HG02973 (cell line): ENCODE measurements around the gene KCTD17.

Experiments used
- ATAC-seq: cut with Tn5 transposase; IDR thresholded peaks from one replicate; pipeline ENCODE4 v1.9.1; 2021; ENCODE audit warnings: moderate library complexity; ENCODE audit not compliant: unreplicated experiment

KCTD17 gene, protein sequence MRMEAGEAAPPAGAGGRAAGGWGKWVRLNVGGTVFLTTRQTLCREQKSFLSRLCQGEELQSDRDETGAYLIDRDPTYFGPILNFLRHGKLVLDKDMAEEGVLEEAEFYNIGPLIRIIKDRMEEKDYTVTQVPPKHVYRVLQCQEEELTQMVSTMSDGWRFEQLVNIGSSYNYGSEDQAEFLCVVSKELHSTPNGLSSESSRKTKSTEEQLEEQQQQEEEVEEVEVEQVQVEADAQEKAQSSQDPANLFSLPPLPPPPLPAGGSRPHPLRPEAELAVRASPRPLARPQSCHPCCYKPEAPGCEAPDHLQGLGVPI

DNA sequence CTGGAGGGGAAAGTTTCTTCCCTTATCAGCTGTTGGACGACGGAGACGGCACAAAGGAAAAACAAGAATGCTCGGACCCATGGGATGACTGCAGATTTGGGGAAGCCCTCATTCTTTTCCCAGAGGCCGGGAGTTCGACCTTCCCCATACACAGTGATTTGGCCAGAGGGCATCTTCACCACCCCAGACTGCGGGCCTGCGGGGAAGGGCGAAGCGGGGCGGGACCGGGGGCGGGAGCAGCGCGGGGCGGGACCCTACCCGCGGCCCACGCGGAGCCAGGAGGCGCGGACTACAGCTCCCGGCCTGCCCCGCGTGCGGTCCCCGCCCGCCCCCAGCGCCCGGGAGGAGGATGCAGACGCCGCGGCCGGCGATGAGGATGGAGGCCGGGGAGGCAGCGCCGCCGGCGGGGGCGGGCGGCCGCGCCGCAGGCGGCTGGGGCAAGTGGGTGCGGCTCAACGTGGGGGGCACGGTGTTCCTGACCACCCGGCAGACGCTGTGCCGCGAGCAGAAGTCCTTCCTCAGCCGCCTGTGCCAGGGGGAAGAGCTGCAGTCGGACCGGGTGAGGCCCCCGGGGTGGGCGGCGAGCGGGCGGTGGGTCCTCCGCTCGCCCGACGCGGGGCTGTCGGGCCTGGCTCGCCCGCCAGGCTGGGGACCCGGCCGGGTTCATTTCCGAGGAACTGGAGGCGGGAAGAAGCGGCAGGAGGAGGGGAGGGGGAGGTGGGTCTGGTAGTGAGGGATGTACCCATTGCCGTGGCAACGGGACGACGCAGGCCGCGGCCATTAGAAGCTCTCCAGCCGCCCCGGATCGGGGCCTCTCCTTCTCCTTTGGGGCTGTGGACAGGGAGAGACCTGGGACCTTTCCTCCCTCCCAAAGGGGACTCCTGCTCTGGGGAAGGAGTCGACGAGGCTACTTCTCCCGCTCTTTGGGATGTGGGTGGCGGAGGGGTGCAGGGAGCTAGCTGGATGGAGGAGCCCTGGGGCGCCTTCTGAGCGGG, at the start of gene KCTD17:
Gene KCTD17 (plus strand): TSS at position 352 of the 995 bp plus-strand sequence. CDS start 19 bp downstream, at position 371.
- peak; percentile 78 for ATAC-seq

DNA sequence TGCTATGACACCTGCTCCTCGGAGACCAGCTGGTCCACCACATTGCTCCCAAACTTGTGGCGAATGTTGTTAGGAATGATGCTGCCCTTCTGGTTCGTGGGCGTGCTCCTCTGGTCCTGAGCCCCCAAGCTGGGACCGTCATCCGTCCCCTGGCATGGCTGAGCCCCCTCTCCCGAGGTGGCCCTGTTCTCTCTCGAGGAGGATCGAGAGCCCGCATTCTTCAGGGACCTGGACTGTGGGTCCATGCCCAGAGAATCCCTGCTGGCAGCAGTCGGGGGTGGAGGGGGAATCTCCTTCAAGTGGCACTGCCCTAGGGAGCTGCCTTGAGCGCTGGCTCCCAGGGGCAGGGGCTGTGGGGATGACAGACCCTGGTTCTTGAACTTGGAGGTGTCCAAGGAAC, 49.7 kb upstream of the KCTD17 start:
- no peak for ATAC-seq

DNA sequence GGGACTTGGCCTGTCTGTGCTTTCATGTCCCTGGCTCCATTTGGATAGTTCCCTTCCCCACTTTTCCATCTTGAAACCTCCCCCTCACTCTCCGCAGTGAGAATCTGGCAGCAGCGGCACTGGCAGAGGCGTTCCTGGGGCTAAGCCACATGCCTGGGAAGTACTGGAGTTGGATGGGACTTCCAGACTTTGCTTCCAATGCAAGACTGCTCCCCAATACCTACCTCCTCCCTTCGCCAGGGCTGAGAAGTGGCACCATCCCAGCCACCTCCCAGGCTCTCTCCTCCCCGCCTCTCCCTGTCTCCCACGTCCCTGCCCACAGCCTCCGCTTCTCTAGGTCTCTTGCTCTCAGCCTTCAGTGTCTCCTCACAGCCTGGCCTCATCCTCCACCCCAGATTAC, 48.9 kb upstream of the KCTD17 start:
- no peak for ATAC-seq

DNA sequence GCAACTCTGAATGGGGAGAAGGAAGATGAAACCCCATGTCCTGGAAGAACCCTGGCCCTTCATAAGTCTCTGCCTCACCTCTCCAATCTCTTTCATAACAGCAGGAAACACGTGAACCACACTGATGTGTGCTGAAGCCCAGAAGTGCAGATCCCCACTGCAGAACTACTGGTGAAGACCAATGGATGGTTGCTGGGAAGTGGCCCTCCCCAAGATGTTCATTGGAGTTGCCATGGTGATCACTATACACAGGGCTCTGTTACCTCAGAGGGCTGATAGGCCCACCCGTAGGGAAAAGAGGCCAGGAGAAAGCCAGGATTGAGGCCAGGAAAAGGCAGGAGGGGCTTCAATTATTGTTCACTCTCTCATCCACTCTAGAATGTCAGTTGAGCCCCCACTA, 43.9 kb upstream of the KCTD17 start:
- ATAC-seq, result no peak

DNA sequence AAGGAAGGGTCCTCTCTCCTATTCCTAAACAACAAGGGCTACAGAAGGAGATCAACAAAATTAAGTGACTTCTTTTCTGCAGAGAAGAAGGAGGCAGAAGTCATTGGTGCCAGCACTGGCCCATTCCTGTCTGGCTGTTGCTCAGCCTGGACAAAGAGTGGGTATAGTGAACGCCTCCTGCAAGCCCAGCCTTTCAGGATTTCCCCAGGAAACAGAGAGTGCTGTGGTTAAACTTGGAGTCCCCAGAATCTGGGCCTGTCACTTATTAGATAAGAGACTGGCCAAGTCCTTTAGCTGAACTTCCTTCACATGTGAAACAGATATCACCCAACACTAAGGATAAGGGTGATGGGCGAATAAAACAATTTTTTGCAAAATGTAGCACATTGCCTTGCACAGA, 43.2 kb upstream of the KCTD17 start:
- ATAC-seq, result no peak

DNA sequence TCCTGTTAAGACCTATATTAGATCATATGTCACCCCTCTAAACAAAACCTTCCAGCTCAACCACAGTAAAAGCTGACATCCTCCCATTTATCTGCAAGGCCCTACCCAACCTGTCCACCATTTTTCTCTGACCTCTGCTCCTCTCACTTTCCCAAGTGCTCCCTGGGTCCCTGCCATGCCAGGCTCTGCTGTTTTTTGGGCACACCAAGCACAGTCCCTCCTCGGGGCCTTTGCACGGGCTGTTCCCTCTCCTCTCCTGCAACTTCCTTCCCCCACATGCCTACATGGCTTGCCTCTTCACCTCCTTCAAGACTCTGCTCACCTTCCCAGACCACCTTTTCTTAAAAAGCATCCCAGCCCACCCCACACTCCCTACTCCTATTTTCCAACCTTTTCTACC, 42.1 kb upstream of the KCTD17 start:
- ATAC-seq, result no peak

DNA sequence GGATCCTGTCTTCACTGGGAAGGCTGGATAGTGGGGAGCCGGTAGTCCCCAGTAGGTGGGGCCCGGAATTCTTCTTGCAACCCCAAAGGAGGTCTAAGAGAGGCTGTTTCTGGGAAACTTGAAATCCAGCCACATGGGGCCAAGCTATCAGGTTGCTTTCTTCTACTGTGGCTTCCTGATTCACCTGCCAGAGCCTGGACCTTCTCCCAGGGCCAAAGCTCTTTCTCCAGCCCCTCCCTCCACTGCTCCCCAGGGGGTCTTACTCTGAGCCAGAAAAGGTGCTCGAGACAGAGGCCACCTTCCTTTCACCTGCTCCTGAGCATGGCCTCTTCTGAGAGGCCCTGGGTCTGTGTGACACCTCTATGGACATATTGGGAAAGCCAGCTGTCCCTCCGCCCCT, 41.4 kb upstream of the KCTD17 start:
- no peak for ATAC-seq

DNA sequence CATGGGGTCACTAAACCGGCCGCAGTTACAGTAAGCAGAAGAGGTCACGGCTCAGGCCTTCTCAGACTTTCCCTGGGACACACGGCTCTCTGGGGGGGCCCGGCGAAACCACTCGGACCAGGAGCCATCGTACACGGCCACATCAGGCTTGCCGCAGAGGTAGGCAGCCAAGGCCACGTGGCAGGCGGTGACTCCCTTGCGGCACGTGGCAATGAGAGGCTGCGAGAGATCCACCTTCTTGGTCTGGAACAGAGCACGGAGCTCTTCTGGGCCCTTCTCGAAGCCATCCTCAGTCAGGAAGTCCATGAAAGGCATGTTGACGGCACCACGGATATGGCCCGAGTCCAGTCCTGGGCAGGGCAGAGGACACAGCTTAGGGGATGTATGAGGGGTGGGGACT, 40.6 kb upstream of the KCTD17 start:
- no peak for ATAC-seq

DNA sequence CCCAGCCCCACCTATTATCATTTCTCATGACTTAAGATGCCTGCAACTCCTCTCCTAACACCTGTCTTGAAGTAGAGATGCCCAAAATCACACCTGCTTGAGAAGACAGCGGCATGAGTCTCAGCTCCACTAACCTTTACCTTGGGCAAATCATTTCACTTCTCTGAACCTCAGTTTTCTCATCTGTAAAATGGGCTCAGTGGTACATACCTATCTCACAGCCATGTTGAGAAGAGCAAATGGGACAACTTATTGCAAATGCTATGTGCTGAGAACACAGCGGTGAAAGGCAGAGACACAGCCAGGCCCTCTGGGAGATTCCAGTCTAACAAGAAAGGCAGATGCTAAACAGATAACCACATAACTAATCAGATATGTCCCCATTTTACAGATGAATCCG, 40.1 kb upstream of the KCTD17 start:
- ATAC-seq, result no peak

DNA sequence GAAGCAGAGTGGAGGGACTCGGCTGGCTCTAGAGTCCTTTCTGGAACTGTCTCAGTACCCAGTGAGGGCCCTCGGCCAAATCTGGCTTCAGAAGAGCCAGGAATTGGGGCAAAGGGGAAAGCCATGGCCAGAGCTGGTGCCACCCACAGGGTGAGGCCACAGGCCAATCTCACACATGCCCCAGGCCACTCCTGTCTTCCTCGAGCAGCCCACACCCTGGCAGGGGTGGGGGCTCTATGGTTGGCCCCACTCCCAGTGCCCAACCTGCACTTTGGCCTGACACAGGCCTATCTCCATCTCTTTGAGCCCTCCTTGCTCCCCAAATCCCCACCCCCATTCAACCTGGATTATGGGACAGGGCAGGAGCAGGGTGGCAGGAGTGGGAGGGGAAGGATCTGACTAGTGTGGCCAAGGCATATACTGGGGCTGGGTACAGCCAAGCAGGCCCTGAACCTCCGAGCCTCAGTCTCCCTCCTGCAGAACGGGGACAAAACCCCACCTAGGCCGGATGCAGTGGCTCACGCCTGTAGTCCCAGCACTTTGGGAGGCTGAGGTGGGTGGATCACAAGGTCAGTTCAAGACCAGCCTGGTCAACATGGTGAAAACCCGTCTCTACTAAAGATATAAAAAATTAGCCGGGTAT, 39.2 kb upstream of the KCTD17 start:
- ATAC-seq, result no peak

DNA sequence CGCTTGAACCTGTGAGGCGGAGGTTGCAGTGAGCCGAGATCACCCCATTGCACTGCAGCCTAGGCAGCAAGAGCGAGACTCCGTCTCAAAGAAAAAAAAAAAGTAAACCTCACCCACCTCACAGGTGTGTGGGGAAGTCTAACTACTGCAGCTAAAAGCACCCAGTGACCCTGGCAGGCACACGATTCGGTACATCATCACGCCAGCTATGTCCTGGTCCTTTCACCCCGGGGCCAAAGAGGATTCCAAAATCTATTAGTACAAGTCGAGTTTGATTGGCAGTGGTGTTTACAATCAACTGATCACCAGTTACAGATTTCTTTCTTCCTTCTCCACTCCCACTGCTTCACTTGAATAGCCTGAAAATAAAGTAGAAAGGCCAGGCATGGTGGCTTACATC, 38.6 kb upstream of the KCTD17 start:
- ATAC-seq, result no peak

DNA sequence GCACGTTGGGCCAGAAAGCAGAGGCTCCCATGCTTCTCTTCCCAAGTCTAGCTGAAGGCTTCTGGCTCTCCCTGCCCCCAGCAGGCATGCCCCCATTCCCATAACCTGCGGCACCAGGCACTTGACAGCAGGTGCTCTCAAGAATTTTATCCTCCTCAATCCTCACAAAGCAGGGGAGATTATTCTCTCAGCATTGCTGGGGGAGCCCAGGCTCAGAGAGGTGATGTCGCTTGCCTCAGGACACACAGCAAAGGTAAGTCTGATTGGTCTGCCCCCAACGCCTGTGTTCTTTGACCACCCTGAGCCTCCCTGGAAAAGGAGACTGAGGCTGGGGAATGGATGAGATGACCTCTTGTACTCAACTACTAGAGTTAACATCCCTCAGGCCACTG, 37.1 kb upstream of the KCTD17 start:
- ATAC-seq, result no peak

DNA sequence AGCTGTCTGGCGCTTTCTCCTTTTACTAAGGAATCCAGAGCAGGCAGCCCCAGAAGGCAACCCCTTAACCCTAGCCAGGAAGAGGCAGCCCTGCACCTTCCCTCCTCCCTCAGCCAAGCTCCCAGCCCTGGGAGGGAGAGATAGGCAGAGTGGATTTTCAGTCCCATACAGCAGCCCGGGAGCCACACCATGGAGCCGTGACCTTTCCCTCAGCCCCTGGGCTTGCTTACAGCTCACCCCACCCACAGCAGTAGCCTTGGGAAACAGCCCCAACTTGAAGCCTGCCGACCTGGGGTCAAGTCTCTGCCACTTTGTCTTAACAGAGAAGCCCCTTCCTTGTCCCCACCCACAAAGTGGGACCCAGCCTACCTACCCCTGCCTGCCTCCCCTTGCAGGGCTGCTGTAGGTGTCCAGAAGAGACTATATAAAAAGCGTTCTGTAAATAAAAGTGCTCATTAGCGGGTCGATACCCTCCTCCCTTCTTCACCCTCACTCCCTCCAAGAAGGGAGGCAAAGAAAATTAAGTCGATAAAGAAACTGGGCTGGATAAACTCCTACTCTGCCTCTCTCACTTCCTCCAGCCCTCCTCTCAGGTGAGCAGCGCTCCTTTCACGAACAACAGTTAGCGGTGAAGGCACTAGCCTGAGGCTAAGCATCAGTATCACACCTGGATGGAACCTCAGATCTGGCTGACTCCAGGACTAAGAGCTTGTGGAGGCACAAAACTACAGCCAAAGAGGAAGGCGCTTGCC, 36.5 kb upstream of the KCTD17 start:
- no peak for ATAC-seq

DNA sequence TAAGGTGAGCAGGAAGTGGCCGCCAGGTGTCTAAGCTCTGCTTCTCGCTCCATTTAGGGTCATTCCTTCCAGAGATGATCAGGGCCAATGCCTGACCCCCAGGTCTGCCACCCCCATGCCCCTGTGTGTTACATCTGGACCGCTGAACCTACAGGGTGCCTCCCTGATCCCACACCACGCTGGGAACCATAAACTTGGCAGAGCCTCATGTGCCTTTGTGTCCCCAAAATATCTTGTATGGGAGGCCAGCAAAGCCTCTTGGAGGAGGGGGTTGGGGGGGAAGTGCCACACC, 36.0 kb upstream of the KCTD17 start:
- ATAC-seq, result no peak

DNA sequence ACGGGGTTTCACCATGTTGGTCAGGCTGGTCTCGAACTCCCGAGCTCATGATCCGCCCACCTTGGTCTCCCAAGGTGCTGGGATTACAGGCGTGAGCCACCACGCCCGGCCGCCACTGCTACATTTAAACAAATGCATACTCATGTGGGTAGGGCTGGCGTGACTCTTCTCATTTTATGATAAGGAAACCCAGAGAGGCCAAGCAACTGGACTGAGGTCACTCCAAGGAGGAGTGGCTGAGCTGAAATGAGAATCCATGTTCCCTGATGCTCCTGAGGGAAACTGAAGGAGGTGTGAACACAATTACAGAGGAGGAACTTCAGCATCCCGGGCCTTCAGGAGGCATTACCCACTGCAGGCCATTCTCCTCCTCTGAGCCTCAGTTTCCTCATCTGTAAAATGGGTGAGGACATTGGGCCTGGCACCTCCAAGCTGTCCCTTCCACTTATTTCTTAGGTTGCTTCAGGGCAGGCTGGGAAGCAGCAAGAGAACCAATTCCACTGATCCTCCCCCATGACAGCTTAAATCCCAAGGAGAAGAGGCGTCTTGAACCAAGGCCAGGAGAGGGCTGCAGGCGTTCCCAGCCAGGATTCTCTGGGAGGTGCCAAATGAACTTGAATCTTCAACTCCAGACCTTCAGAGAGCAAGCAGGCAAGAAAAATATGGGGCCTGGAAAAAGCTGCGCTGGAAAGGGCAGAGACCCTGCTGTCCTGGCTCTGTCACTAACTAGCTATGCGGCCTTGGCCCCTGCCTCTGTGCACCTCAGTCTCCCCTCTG, 35.2 kb upstream of the KCTD17 start:
- ATAC-seq, result no peak

DNA sequence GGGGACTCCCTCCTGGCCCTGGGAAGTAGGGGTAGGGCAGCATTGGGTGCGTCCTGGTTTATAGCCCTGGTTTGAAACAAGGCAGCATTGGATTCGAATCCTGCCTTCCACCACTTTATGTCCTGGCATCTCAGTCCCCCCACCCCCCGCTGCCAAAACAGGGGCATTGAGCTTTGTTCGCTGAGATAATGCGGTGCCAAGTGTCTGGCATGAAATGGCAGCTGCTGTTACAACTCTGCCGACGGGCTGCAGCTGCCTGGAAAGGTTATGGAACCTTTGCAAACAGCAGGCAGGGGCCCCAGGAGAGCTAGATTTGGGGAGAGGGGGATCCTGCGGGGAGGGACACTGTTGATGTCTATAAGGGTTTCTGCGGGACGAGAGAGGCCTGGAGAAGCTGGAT, 34.2 kb upstream of the KCTD17 start:
- ATAC-seq, result no peak

DNA sequence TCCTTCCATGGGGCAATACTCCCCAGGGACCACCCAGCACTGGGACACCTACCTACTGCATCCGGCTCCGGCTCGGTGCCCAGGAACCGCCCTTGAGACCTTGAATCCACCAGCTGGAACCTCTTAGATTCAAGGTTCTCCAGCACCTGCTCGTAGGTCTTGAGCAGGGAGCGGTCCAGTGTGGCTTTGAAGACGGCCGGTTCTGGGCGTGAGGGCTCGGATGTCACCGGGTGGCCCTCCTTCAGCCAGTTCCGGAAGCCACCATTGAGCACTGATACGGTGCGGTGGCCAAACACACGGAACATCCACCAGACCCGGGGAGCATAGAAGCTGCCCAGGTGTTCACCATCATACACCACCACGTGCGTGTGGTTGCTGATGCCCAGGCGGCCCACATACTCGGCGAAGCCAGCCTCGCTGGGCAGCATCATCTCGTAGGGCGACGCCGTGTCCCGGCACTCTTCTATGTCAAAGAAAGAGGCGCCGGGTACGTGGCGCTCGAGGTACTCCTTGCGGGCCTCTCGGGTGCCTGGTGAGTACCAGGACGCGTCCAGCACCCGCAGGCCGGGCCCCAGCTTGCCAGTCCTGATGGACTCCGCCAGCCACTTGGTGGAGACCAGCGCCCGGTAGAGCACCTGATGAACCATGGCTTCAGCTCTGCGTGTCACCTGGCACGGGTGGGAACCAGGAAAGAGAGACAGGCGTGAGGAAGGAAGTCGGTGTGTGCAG, 33.3 kb upstream of the KCTD17 start:
- ATAC-seq, result no peak

DNA sequence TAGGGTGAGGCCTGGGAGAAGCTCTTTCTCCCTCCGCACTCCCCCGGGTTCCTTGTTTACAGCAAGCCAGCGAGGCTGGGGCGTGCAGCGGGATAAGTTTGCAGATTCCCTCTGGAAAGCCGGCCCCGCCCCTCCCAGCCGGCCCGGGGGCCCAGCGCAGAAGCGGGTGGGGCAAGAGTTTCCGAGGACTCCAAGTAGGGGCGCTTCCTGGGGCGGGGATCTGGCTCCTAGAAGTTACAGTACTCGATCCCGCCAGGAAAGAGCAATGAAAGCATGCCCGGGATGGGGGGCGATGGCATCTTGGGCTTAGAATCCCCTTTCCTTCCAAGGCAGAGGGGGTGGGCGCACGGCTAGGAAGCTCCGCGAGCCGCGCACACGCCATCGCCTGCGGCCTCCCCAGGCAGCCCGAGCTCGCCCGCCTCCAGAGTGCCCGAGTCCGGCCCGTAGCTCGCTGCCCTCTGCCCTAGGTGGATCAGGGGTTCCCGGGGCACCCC, 32.7 kb upstream of the KCTD17 start:
- no peak for ATAC-seq
